ENCODE data around the gene OLFM3.

Gene OLFM3

DNA sequence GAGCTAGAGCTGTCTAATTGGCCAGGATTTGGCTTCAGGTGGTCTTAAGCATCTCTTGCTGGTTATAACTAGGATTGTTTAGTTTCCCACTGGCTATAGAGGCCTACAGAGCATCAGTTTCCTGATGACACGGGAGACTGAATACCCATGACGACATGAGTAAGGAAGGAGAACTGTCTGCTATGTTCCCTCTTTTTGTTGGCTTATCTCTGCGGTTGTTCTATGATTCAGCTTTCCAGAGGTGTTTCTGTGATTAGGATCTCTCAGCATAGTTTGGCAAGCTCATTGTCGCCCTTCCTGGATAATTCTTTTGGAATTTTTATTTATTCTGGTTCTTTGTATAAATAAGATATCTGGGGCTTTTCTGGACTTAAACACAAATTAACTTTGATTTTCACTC is 163.4 kb downstream of the OLFM3 start:
- no peaks in the 10 kb centered on the region for H3K27me3 ChIP-seq (ENCODE audit: low read length)
- no peak for TF ChIP-seq CTCF (IDR thresholded peaks at IDR 0.05; ENCODE audit: insufficient read depth, low read length, poor library complexity, severe bottlenecking)
- no peak for TF ChIP-seq EZH2phosphoT487 (conservative IDR thresholded peaks at IDR 0.05; ENCODE audit: low read length)

GRCh38 chr1:101826416-101826815 is 170.3 kb downstream of the OLFM3 start:
- Histone ChIP-seq H3K27me3 (ENCODE audit: low read length) (no peaks in the 10 kb centered on the region), H3K4me3 (ENCODE audit: insufficient read depth, low read length, poor library complexity, severe bottlenecking) (no peak overlapping the region), H3K27ac (ENCODE audit: low read depth, low read length) (no peak overlapping the region), H4K20me1 (ENCODE audit: low read depth, low read length) (no peaks in the 10 kb centered on the region), H3K79me2 (ENCODE audit: insufficient read depth, low read length) (no peaks in the 10 kb centered on the region), H3K9ac (ENCODE audit: low read length) (no peak overlapping the region), H2AFZ (ENCODE audit: low read depth, low read length, severe bottlenecking) (no peak overlapping the region), H3K4me2 (ENCODE audit: low read depth, low read length, poor library complexity, severe bottlenecking) (no peak overlapping the region), H3K9me2 (replicated peaks; ENCODE audit: insufficient read depth, low read length) (no peaks in the 10 kb centered on the region), H3F3A (ENCODE audit: insufficient read depth) (no peaks in the 10 kb centered on the region), H3K9me3 (ENCODE audit: insufficient read depth, low read length) (no peaks in the 10 kb centered on the region), H3K36me3 (ENCODE audit: low read length) (no peaks in the 10 kb centered on the region)
- TF ChIP-seq CTCF (IDR thresholded peaks at IDR 0.05; ENCODE audit: insufficient read depth, low read length, poor library complexity, severe bottlenecking) (no peak), EZH2phosphoT487 (conservative IDR thresholded peaks at IDR 0.05; ENCODE audit: low read length) (no peak)

More for the DNA sequence above, 163.4 kb downstream of the OLFM3 start:
- Histone ChIP-seq H4K20me1 (ENCODE audit: low read depth, low read length) (no peaks in the 10 kb centered on the region), H3K9ac (ENCODE audit: low read length) (no peak overlapping the region), H3K79me2 (ENCODE audit: insufficient read depth, low read length) (no peaks in the 10 kb centered on the region), H3K4me3 (ENCODE audit: insufficient read depth, low read length, poor library complexity, severe bottlenecking) (no peak overlapping the region), H3K36me3 (ENCODE audit: low read length) (no peaks in the 10 kb centered on the region), H3F3A (ENCODE audit: insufficient read depth) (no peaks in the 10 kb centered on the region), H2AFZ (ENCODE audit: low read depth, low read length, severe bottlenecking) (no peak overlapping the region), H3K9me3 (ENCODE audit: insufficient read depth, low read length) (no peaks in the 10 kb centered on the region), H3K27ac (ENCODE audit: low read depth, low read length) (no peak overlapping the region), H3K9me2 (replicated peaks; ENCODE audit: insufficient read depth, low read length) (no peaks in the 10 kb centered on the region), H3K4me2 (ENCODE audit: low read depth, low read length, poor library complexity, severe bottlenecking) (no peak overlapping the region)

GRCh38 chr1:101820071-101820470 is 176.7 kb downstream of the OLFM3 start:
- TF ChIP-seq EZH2phosphoT487 (conservative IDR thresholded peaks at IDR 0.05; ENCODE audit: low read length) (no peak), CTCF (IDR thresholded peaks at IDR 0.05; ENCODE audit: insufficient read depth, low read length, poor library complexity, severe bottlenecking) (no peak)
- Histone ChIP-seq H2AFZ (ENCODE audit: low read depth, low read length, severe bottlenecking) (no peak overlapping the region), H3K79me2 (ENCODE audit: insufficient read depth, low read length) (no peaks in the 10 kb centered on the region), H3K36me3 (ENCODE audit: low read length) (no peaks in the 10 kb centered on the region), H3K27ac (ENCODE audit: low read depth, low read length) (no peak overlapping the region), H3K4me2 (ENCODE audit: low read depth, low read length, poor library complexity, severe bottlenecking) (no peak overlapping the region), H3K4me3 (ENCODE audit: insufficient read depth, low read length, poor library complexity, severe bottlenecking) (no peak overlapping the region), H3F3A (ENCODE audit: insufficient read depth) (no peaks in the 10 kb centered on the region), H4K20me1 (ENCODE audit: low read depth, low read length) (no peaks in the 10 kb centered on the region), H3K9me3 (ENCODE audit: insufficient read depth, low read length) (no peaks in the 10 kb centered on the region), H3K27me3 (ENCODE audit: low read length) (no peaks in the 10 kb centered on the region), H3K9ac (ENCODE audit: low read length) (no peak overlapping the region), H3K9me2 (replicated peaks; ENCODE audit: insufficient read depth, low read length) (no peaks in the 10 kb centered on the region)

Data from SU-DHL-6 (cell line).